Vagina (tissue), 2 donors: ENCODE measurements around the gene NCAN.

Experiments used
- CTCF ChIP-seq, 3 experiments: fragments of 450-650 bp in 2 of 3; fragments of 200-600 bp in 1 of 3; sonication (generic) in 1 of 3; IDR thresholded peaks; one replicate each; pipeline ENCODE4 v1.5.1; 2017 to 2019; ENCODE audit warnings: antibody characterized with exemption in 3 of 3, mild to moderate bottlenecking in 2 of 3, moderate library complexity in 2 of 3
- POLR2A ChIP-seq, 2 donors: fragments of 450-650 bp; IDR thresholded peaks; one replicate each; pipeline ENCODE4 v1.6.1; 2017; ENCODE audit warnings: antibody characterized with exemption in 2 of 2, mild to moderate bottlenecking in 2 of 2, moderate library complexity in 2 of 2
- POLR2AphosphoS5 ChIP-seq, 2 donors: sonication (generic); formaldehyde crosslinking; IDR thresholded peaks; one replicate each; pipeline ENCODE4 v1.9.0; 2017; ENCODE audit warnings: antibody characterized with exemption in 2 of 2, mild to moderate bottlenecking in 2 of 2, low read depth in 1 of 2; ENCODE audit not compliant: insufficient read depth in 1 of 2

DNA sequence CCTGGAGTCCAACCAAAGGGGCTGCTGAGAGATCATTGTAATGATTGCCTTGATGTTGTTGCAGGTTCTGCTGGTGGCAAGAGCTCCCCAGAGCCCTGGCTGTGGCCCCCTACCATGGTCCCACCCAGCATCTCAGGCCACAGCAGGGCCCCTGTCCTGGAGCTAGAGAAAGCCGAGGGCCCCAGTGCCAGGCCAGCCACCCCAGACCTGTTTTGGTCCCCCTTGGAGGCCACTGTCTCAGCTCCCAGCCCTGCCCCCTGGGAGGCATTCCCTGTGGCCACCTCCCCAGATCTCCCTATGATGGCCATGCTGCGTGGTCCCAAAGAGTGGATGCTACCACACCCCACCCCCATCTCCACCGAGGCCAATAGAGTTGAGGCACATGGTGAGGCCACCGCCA is 15.5 kb downstream of the NCAN start:
- no peak for TF ChIP-seq CTCF (IDR thresholded peaks at IDR 0.05)
- TF ChIP-seq POLR2AphosphoS5 (IDR thresholded peaks at IDR 0.05; ENCODE audit: insufficient read depth in 1 of 2, low read depth in 1 of 2): no peak
- no peak for TF ChIP-seq POLR2A (IDR thresholded peaks at IDR 0.05)
